Suprapubic skin (tissue), 4 donors: ENCODE data around the gene POMT2. TPM values are rescaled to one million over a fixed set of nuclear protein-coding genes. Genes with fewer than 3 reads are reported as not detected.

Experiments used
- DNase-seq, 2 donors: peaks; one replicate each; pipeline ENCODE4 v3.0.0-alpha.2; 2019; ENCODE audit warnings: low spot score in 2 of 2
- H3K27ac ChIP-seq: fragments of 200-600 bp; sonication (generic); one replicate; pipeline ENCODE4 v1.5.1; 2019
- H3K27me3 ChIP-seq: fragments of 200-600 bp; sonication (generic); one replicate; pipeline ENCODE4 v1.5.1; 2019
- H3K36me3 ChIP-seq: fragments of 200-600 bp; sonication (generic); one replicate; pipeline ENCODE4 v1.5.1; 2019
- H3K4me1 ChIP-seq: fragments of 200-600 bp; sonication (generic); one replicate; pipeline ENCODE4 v1.5.1; 2019
- H3K4me3 ChIP-seq: fragments of 200-600 bp; sonication (generic); one replicate; pipeline ENCODE4 v1.5.1; 2019; ENCODE audit warnings: mild to moderate bottlenecking
- H3K9me3 ChIP-seq: fragments of 200-600 bp; sonication (generic); one replicate; pipeline ENCODE4 v1.5.1; 2019
- CTCF ChIP-seq, 2 donors: fragments of 200-600 bp in 1 of 2; fragments of 450-650 bp in 1 of 2; sonication (generic) in 1 of 2; IDR thresholded peaks; one replicate each; pipeline ENCODE4 v1.5.1; 2016 to 2019; ENCODE audit warnings: antibody characterized with exemption in 2 of 2, mild to moderate bottlenecking in 1 of 2, moderate library complexity in 1 of 2
- EP300 ChIP-seq: sonication (generic); formaldehyde crosslinking; IDR thresholded peaks from one replicate; pipeline ENCODE4 v1.6.1; 2017; ENCODE audit warnings: antibody characterized with exemption
- POLR2A ChIP-seq, 2 donors: fragments of 450-650 bp; IDR thresholded peaks; one replicate each; pipeline ENCODE4 v1.6.1; 2017; ENCODE audit warnings: antibody characterized with exemption in 2 of 2, mild to moderate bottlenecking in 2 of 2, moderate library complexity in 2 of 2
- POLR2AphosphoS5 ChIP-seq, 3 donors: sonication (generic); formaldehyde crosslinking; IDR thresholded peaks; one replicate each; pipeline ENCODE4 v1.6.1; 2017; ENCODE audit warnings: antibody characterized with exemption in 3 of 3
- WGBS: methylation state at CpG from one replicate; pipeline ENCODE4 v1.1.5; 2018; 5-methylcytosine and 5-hydroxymethylcytosine counted together
- total RNA-seq, 4 donors: library from RNA; depleted of rRNA; stranded (reverse); fragments of >200 nt; gene quantifications; one replicate each; pipeline ENCODE4 v1.1.0, GENCODE V29; 2016

POMT2 gene
- total RNA-seq, 4 donors from 2014 or later, result 16.3 to 72.0 (median 19.4) TPM

- peaks cover 35% of the 10 kb centered on the region for H3K27me3 ChIP-seq
- no peaks in the 10 kb centered on the region for H3K36me3 ChIP-seq
- H3K4me3 ChIP-seq, result no peak overlapping the region
- WGBS, result no CpG with 5 or more reads among the region's 8 CpGs
- TF ChIP-seq POLR2AphosphoS5 (IDR thresholded peaks at IDR 0.05), result no peak
- TF ChIP-seq POLR2A (IDR thresholded peaks at IDR 0.05), result no peak
- no peak for TF ChIP-seq EP300
- no peak for TF ChIP-seq CTCF (IDR thresholded peaks at IDR 0.05)
- H3K4me1 ChIP-seq, result peaks cover 14% of the 10 kb centered on the region
- no peak for DNase-seq
- H3K9me3 ChIP-seq, result no peaks in the 10 kb centered on the region
- H3K27ac ChIP-seq, result no peak overlapping the region
Measured at GRCh38 chr14:77266336-77266735, 54.3 kb downstream of the POMT2 start.

GRCh38 chr14:77265561-77266335 lies 54.9 kb downstream of the POMT2 start:
- Histone ChIP-seq H3K27ac (no peak overlapping the region), H3K36me3 (no peaks in the 10 kb centered on the region), H3K27me3 (peaks cover 31% of the 10 kb centered on the region), H3K9me3 (no peaks in the 10 kb centered on the region), H3K4me1 (peaks cover 8% of the 10 kb centered on the region), H3K4me3 (no peak overlapping the region)
- no peak for DNase-seq
- TF ChIP-seq CTCF (IDR thresholded peaks at IDR 0.05) (no peak), POLR2A (IDR thresholded peaks at IDR 0.05) (no peak), POLR2AphosphoS5 (IDR thresholded peaks at IDR 0.05) (no peak), EP300 (no peak)
- WGBS, result 78% methylated on average over 16 of the region's 16 CpGs

- peaks cover 28% of the 10 kb centered on the region for H3K27me3 ChIP-seq
- WGBS, result 67% methylated on average over 1 of the region's 2 CpGs
- no peak overlapping the region for H3K27ac ChIP-seq
- TF ChIP-seq POLR2AphosphoS5 (IDR thresholded peaks at IDR 0.05) (no peak), CTCF (IDR thresholded peaks at IDR 0.05) (no peak), POLR2A (IDR thresholded peaks at IDR 0.05) (no peak), EP300 (no peak)
- H3K4me1 ChIP-seq, result peaks cover 3% of the 10 kb centered on the region
- DNase-seq, result no peak
- H3K9me3 ChIP-seq, result no peaks in the 10 kb centered on the region
- H3K36me3 ChIP-seq, result no peaks in the 10 kb centered on the region
- no peak overlapping the region for H3K4me3 ChIP-seq
Measured at GRCh38 chr14:77265187-77265515, 55.5 kb downstream of the POMT2 start.

- H3K27me3 ChIP-seq, result peaks cover 24% of the 10 kb centered on the region
- no peak for DNase-seq
- H3K27ac ChIP-seq, result no peak overlapping the region
- WGBS, result 96% methylated on average over 4 of the region's 16 CpGs
- H3K4me3 ChIP-seq, result no peak overlapping the region
- H3K4me1 ChIP-seq, result no peaks in the 10 kb centered on the region
- TF ChIP-seq EP300, result no peak
- no peak for TF ChIP-seq CTCF (IDR thresholded peaks at IDR 0.05)
- H3K9me3 ChIP-seq, result no peaks in the 10 kb centered on the region
- H3K36me3 ChIP-seq, result no peaks in the 10 kb centered on the region
Measured at GRCh38 chr14:77264466-77265186, 56.1 kb downstream of the POMT2 start.

- Histone ChIP-seq H3K9me3 (no peaks in the 10 kb centered on the region), H3K4me3 (no peak overlapping the region), H3K27ac (no peak overlapping the region), H3K27me3 (peaks cover 19% of the 10 kb centered on the region), H3K4me1 (no peaks in the 10 kb centered on the region), H3K36me3 (peaks cover 2% of the 10 kb centered on the region)
- no peak for DNase-seq
- TF ChIP-seq EP300 (no peak), POLR2AphosphoS5 (IDR thresholded peaks at IDR 0.05) (no peak), POLR2A (IDR thresholded peaks at IDR 0.05) (no peak), CTCF (IDR thresholded peaks at IDR 0.05) (no peak)
- 65% methylated on average over 9 of the region's 10 CpGs for WGBS
Measured at GRCh38 chr14:77260631-77261030, 60.1 kb downstream of the POMT2 start.
